Measurements from ENCODE around the gene TC2N.

GRCh38 chr14:91841065-91841464 lies 26.3 kb downstream of the TC2N start:
- TF ChIP-seq CTCF (IDR thresholded peaks at IDR 0.05) (no peak), EZH2 (IDR thresholded peaks at IDR 0.05; ENCODE audit: borderline replicate concordance, insufficient read depth, low read depth, low read length, poor library complexity, severe bottlenecking) (no peak)
